Stimulated activated CD8-positive, alpha-beta memory T cell treated with anti-CD3 and anti-CD28 coated beads, Interleukin-7, amount 100 ng/mL, for 24 hours (primary cell): ENCODE results near the gene RPL18.

ENCODE experiments used
- DNase-seq: peaks from one replicate; pipeline ENCODE4 v3.0.0-alpha.2; 2020; ENCODE audit warnings: low read depth

Gene RPL18

GRCh38 chr19:48614436-48615230 lies 4.3 kb downstream of the RPL18 start, which contains the start of gene FAM83E:
Gene FAM83E (minus strand): TSS chr19:48615076. CDS start chr19:48613372, 1,704 bp downstream.
- DNase-seq, result no peak

- DNase-seq, result no peak
These were observed 5.0 kb downstream of the RPL18 start for GRCh38 chr19:48613852-48614435.

- no peak for DNase-seq
These were observed 5.7 kb downstream of the RPL18 start for GRCh38 chr19:48613024-48613851.

- DNase-seq, result no peak
These were observed 7.1 kb downstream of the RPL18 start for GRCh38 chr19:48611872-48612271.

GRCh38 chr19:48609571-48610108 lies 9.3 kb downstream of the RPL18 start:
- no peak for DNase-seq

GRCh38 chr19:48608798-48609263 lies 10.1 kb downstream of the RPL18 start:
- no peak for DNase-seq

GRCh38 chr19:48607359-48607755 lies 11.6 kb downstream of the RPL18 start:
- no peak for DNase-seq

- no peak for DNase-seq
These were observed 12.3 kb downstream of the RPL18 start, which contains the start of gene SPACA4 for GRCh38 chr19:48606463-48607358. Gene SPACA4 (plus strand): TSS chr19:48606742. CDS start chr19:48606979, 237 bp downstream.

- no peak for DNase-seq
These were observed 15.1 kb downstream of the RPL18 start for GRCh38 chr19:48603850-48604249.

GRCh38 chr19:48603449-48603848 lies 15.5 kb downstream of the RPL18 start:
- no peak for DNase-seq

- no peak for DNase-seq
These were observed 16.0 kb downstream of the RPL18 start for GRCh38 chr19:48603001-48603400.

- no peak for DNase-seq
These were observed 18.1 kb downstream of the RPL18 start for GRCh38 chr19:48600679-48601417.

- DNase-seq, result no peak
These were observed 19.8 kb downstream of the RPL18 start for GRCh38 chr19:48598996-48599700.

GRCh38 chr19:48596679-48597465 lies 22.1 kb downstream of the RPL18 start:
- no peak for DNase-seq

GRCh38 chr19:48596237-48596636 lies 22.7 kb downstream of the RPL18 start:
- no peak for DNase-seq

- no peak for DNase-seq
These were observed 23.1 kb downstream of the RPL18 start for GRCh38 chr19:48595833-48596232.

- DNase-seq, result no peak
These were observed 23.8 kb downstream of the RPL18 start for GRCh38 chr19:48595171-48595570.

GRCh38 chr19:48591021-48591420 lies 28.0 kb downstream of the RPL18 start:
- no peak for DNase-seq
